HG03469 (cell line): Measurements from ENCODE around the gene TBC1D2B.
A peak's percentile ranks its signal among the peaks of the same experiment; 100 is the strongest.
"Not testable (repeated sequence)": the region's sequence is repeated elsewhere in the genome, so short reads cannot be mapped to it uniquely, and the experiment has no call there.

ENCODE experiments used
- ATAC-seq: cut with Tn5 transposase; IDR thresholded peaks from one replicate; pipeline ENCODE4 v1.9.1; 2021; ENCODE audit warnings: mild to moderate bottlenecking, moderate library complexity, moderate number of reproducible peaks; ENCODE audit not compliant: unreplicated experiment

Gene TBC1D2B

DNA sequence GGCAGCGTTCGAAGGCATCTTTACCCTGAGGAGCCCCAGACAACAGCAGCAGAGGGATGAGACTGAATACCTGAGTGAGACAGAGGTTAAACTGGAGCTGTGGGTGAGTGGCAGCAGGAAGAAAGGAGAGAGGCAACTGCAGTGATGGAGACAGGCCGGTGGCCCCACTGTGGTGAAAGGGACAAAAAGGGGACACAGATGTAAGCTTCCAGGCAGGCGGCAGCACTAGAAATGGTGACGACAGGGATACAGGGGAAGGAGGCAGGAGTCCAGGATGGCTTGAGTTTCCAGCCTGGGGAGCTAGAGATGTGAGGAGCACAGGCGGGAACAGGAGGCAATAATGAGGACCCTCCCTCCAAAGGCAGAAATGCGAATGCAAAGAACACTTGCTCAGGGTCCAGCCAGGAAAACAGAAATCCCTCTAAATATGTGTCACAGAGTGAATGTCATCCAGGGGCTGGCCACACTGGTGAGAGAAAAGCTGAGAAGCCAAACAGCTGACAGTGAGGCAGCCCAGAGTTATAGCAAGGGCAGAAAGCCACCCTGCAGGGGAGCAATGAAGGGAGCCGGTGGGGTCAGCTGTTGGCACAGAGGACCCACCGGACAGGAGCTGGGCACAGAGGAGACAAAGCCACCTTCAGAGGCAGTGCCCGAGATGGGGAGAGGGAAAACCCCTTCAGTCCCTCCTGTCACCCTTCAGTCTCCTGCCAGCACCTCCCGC, 70.1 kb downstream of the TBC1D2B start:
- no peak for ATAC-seq

DNA sequence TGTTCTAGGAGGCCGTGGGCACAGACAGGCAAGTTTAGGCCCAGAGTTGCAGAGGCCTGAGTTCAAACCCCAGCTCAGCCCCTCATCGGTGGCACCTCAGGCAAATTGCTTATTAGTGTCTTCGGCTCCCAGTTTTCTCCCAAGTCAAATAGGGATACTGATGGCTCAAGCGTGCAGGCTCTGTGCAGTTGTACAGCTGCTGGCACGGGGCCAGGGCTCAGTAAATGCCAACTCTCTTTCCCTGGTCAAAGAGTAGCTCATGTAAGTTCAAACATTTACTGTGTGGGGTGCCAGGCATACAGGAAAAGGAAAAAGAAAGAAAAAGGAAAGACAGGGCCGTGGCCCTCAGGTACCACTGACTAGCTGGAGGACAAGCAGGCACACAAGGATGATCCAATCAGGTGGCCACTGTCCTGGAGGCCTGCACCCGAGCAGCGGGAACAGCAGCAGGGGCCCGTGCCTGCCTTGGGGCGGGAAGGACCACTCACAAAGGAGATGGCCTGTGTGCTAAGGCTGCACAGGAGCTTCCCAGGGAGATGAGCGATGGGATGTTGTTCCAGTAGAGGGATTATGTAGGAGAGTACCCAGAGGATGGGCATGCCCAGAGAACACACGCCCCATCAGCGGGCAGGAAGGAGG, 70.8 kb downstream of the TBC1D2B start:
- ATAC-seq, result no peak

DNA sequence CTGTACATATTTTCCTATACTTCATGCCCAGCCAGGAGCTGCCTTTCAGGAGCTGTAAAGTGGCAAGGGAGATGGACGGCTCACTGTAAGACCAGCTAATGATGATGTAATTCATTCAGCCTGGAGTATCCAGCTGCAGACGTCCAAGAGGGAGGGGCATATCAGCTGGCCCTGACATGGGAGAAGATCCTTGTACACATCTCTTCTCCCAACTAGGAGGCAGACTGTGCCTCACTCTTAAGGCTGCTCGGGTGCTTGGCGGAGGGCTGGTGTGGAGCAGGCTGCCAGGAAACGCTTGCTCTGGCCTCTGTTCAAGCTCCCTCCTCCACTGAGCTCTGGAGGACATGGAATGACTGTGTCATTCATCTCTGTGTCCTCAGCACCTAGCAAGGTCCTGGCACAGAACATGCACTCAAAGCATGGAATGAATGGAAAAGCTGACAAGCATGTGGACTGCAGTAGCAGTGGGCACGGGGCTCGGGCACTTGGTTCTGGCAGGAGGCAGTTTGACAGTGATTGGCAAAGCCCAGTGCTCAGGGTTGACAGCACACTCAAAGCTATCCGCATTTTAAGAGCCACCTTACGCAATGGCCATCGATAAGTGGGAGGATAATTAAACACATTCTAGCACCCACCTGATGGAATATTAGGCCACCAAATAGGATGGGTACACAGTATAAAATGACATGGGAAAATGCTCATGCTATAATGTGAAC, 72.4 kb downstream of the TBC1D2B start:
- ATAC-seq, result no peak

- no peak for ATAC-seq
Measured at GRCh38 chr15:78004222-78004727, 73.2 kb downstream of the TBC1D2B start.

DNA sequence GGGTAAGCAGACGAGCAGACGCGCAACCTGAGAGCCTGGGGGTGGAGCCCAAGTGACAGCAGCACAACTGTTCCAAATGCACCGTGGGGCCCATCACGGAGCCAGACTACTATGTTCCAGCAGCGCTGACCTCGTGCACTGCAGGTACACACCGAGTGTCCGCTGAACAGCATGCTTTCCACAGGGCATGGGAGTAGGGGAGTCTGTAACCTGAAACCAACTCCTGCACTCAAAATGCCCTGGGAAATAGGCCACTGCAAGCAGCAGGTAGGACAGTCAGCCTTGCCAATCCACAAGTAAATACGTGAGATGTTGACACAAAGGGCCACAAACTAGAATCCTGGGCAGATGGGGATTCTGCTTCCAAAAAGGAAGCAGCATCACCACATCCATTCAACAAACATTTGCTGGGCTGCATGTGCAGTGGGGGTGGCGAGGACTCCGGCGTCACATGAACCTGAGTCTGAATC, 73.9 kb downstream of the TBC1D2B start:
- no peak for ATAC-seq

DNA sequence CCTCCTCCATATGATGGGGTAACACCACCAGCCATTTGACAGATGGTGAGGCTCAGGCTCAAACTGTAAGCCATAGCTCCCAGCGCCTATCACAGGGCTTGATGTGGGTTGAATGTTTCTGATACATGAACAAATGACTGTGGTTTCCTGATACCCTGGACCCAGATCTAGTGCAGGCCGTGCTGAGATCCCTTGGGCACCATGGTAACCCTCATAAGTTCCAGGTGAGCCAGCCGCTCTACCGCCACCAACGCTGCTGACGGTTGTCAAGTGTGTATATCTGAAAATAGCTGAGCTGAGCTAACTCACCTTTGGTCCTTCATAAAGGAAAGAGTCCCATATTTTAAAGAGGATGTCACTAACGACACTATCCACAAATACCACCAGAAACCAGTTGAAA, 74.5 kb downstream of the TBC1D2B start:
- no peak for ATAC-seq

- ATAC-seq, result no peak
Measured at GRCh38 chr15:78001656-78002055, 75.9 kb downstream of the TBC1D2B start.

- no peak for ATAC-seq
Measured at GRCh38 chr15:78000927-78001249, 76.6 kb downstream of the TBC1D2B start.

DNA sequence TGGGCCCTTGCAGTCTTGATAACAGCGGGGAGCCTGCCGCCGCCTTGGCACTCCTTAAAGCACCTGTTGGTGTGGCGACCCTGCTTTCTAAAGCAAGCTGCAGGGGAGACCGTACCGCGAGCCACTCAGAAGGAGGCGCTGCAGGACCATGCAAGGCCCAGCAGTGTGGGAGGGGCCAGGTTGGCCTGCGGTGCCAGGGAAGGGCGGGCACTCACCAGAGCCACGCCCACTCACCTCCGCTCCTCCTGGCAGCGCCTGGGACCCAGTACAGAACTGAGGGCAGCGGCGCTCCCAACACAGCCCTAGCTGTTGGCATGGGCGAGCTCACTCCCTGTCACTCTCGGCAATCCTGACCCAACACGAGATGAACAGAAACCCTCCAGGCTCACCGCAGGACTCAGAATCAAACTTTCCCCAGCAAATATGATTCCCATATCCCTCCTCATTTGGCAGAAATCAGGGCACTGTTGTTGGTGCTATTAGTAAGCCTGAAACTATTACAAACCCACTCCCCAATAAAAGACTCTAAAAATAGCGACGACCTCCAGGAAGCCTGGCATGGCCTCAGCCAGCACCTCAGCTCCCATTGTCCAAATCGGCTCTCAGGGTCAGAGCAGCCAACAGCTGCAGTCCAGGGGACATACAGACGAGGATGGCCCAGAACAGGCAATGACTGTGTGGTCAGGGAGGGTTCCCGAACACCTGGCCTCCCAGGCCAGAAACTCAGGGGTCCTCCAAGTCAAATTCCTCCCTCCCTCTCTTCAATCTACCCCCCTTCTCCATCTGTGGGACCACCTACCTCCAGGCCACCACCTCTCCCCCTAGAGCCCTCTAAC, 77.2 kb downstream of the TBC1D2B start:
- ATAC-seq, result no peak

GRCh38 chr15:77999486-77999885, 78.0 kb downstream of the TBC1D2B start:
- no peak for ATAC-seq

DNA sequence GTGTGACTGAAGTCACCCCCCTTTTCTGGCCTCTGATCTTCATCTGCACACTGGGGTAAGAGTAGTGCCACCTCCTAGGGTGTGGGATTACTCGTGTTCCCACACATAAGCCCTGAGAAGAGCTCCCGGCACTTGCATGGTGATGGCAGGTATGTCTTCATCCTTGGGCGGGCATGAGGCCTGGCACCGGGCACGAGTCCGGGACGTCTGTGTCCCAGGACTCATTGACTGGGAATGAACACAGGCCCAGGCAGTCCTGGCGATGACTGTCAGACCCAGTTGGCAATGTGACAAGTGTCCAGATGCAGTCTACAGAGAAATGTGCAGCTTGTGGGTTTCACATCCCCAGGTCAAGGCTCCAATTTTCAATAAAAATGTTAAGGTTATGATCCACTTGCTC, 78.9 kb downstream of the TBC1D2B start:
- ATAC-seq, result no peak

GRCh38 chr15:77997761-77998554, 79.6 kb downstream of the TBC1D2B start:
- not testable (repeated sequence) for ATAC-seq

DNA sequence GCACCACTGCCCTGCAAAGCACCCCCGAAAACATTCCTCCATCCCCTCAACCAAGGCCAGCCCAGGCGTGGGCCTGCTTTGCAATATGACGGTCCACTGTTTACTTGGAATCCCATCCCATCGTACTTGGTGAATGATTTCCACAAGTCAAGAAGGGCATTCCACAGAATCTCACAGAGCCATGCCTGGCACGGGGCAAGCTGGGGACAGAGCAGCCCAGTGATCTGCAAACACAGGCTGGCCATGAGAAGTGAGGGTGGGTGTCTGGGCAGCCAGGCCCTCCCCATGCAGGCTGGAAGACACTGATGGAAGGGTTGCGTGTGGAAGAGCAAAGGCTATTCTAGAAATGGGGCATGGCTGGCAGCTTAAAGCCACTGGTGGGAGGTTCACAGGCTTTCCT, 80.3 kb downstream of the TBC1D2B start:
- not testable (repeated sequence) for ATAC-seq

GRCh38 chr15:77996713-77997171, 80.8 kb downstream of the TBC1D2B start:
- not testable (repeated sequence) for ATAC-seq

- ATAC-seq, result not testable (repeated sequence)
Measured at GRCh38 chr15:77996226-77996625, 81.3 kb downstream of the TBC1D2B start.

DNA sequence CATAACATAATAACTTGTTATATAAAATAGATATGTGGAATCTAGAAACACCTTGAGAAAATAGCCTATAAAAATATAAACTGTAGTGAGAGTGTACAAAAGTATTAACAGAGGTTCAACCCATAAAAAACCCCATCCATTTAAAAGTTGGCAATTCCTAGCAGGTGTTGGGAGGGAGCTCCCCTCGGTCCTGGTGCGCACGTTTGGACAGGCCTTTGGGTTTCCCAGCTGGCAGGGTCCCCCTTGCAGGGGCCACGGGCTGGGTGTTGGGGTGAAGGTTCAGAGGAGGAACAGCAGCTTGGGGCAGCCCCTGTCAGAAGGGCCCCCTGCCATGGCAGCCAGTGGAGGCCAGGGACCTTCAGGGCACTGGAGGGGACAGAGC, 82.0 kb downstream of the TBC1D2B start:
- ATAC-seq, result not testable (repeated sequence)

- not testable (repeated sequence) for ATAC-seq
Measured at GRCh38 chr15:77994893-77995536, 82.5 kb downstream of the TBC1D2B start.

DNA sequence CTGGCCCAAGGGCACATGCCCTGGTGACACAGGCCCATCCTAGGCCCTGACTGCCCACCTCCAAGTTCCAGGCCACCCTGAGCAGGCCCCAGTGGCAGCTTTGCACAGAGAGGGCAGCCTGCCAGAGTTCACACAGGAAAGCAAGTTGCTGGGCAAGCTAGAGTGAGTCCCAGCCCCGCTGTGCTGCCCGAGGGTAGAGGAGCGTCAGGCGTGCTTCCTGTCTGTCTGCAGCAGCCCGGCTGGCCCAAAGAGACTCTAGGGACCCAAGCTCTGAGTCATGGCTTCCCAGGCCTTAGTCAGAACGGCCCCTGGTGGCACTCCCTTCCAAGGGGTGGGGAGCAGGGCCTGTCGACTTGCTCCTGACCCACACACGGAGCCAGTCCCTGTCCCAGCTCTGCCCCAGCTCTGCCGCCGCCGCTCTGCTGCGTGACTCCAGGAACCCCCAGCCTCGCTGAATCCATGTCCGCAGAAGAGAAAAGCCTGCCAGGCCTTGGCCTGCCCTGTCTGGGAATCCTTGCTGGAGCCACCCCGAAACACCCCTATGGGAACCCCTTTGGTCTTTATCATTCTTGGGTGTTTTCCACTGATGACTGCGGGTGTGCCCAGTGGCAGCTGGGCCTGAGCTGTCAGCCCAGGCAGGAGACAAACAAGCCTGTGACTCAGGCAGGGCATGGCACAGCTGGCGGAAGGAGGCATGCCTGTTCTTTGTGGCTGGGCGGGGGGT, 83.4 kb downstream of the TBC1D2B start:
- ATAC-seq, result peak; percentile 52
